Activated CD8-positive, alpha-beta T cell treated with anti-CD3 and anti-CD28 coated beads for 36 hours (primary cell): ENCODE results near the gene MST1R. TPM values are rescaled to one million over a fixed set of nuclear protein-coding genes. Genes with fewer than 3 reads are reported as not detected.
"Not testable (repeated sequence)": the region's sequence is repeated elsewhere in the genome, so short reads cannot be mapped to it uniquely, and the experiment has no call there.

ENCODE experiments used
- ATAC-seq: fragments of 200-7000 bp; cut with Tn5 transposase; one replicate; pipeline ENCODE4 v1.10.0; 2021; ENCODE audit warnings: mild to moderate bottlenecking, moderate library complexity
- CTCF ChIA-PET: fragments of 350-600 bp; sonication (Branson Sonifier 250); formaldehyde crosslinking; loops from one replicate; lab custom pipeline; 2021; ENCODE audit warnings: antibody characterized with exemption; lab: Charles Lee
- POLR2A ChIA-PET: fragments of 350-600 bp; sonication (Branson Sonifier 250); formaldehyde crosslinking; loops from one replicate; lab custom pipeline; 2021; ENCODE audit warnings: antibody characterized with exemption; lab: Charles Lee
- DNase-seq: peaks from one replicate; pipeline ENCODE4 v3.0.0-alpha.2; 2020
- H3K27ac Mint-ChIP-seq: one replicate; pipeline ENCODE4 v1.8.0; 2021; ENCODE audit warnings: mild to moderate bottlenecking, mixed read lengths
- H3K27me3 Mint-ChIP-seq: one replicate; pipeline ENCODE4 v1.8.0; 2021; ENCODE audit warnings: mixed read lengths
- H3K36me3 Mint-ChIP-seq: one replicate; pipeline ENCODE4 v1.8.0; 2021; ENCODE audit warnings: low read depth, mixed read lengths
- H3K4me1 Mint-ChIP-seq: one replicate; pipeline ENCODE4 v1.8.0; 2021; ENCODE audit warnings: low read depth, mixed read lengths
- H3K4me3 Mint-ChIP-seq: one replicate; pipeline ENCODE4 v1.8.0; 2021; ENCODE audit warnings: mild to moderate bottlenecking, moderate library complexity, mixed read lengths
- H3K9me3 Mint-ChIP-seq: one replicate; pipeline ENCODE4 v1.8.0; 2021; ENCODE audit warnings: mixed read lengths
- intact Hi-C: fragments of 100-400 bp; cut with micrococcal nuclease; formaldehyde crosslinking; loops from one replicate; pipeline ENCODE4 v1.10.0; 2022
- total RNA-seq, 2 experiments: library from RNA; stranded (reverse); gene quantifications; one replicate each; pipeline ENCODE4 v1.2.3, GENCODE V29; 2021
- TF ChIP-seq, protein P1 (sequence below): fragments of 200-600 bp; IDR thresholded peaks from one replicate; pipeline ENCODE4 v1.8.0; 2022; ENCODE audit warnings: antibody characterized with exemption, mild to moderate bottlenecking

MST1R gene
- total RNA-seq, 2 experiments from 2014 or later = 0.79 to 1.1 TPM

DNA sequence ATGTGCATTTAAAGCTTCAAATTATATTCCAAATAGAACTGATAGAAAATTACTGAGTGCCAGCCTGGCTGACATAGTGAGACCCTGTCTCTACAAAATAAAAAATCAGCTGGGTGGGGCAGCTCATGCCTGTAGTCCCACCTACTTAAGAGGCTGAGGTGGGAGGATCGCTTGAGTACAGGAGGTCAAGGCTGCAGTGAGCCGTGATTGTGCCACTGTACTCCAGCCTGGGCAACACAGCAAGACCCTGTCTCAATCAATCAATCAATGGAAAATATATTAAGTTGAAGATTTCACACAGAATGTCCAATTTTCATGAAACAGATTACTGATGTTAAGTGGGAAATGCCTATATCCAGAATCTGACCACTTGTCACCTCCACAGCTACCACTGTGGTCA is 21.8 kb upstream of the MST1R start:
- CTCF ChIA-PET = no interaction called here
- Mint-ChIP-seq H3K4me1 (peaks cover 25% of the 10 kb centered on the region), H3K9me3 (no peaks in the 10 kb centered on the region), H3K4me3 (no peak overlapping the region), H3K27me3 (no peaks in the 10 kb centered on the region), H3K36me3 (peaks cover 8% of the 10 kb centered on the region), H3K27ac (no peak overlapping the region)
- TF ChIP-seq, protein P1, sequence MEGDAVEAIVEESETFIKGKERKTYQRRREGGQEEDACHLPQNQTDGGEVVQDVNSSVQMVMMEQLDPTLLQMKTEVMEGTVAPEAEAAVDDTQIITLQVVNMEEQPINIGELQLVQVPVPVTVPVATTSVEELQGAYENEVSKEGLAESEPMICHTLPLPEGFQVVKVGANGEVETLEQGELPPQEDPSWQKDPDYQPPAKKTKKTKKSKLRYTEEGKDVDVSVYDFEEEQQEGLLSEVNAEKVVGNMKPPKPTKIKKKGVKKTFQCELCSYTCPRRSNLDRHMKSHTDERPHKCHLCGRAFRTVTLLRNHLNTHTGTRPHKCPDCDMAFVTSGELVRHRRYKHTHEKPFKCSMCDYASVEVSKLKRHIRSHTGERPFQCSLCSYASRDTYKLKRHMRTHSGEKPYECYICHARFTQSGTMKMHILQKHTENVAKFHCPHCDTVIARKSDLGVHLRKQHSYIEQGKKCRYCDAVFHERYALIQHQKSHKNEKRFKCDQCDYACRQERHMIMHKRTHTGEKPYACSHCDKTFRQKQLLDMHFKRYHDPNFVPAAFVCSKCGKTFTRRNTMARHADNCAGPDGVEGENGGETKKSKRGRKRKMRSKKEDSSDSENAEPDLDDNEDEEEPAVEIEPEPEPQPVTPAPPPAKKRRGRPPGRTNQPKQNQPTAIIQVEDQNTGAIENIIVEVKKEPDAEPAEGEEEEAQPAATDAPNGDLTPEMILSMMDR = no peak
- ATAC-seq = no peak
- DNase-seq = no peak
- intact Hi-C loops = no loop called here
- POLR2A ChIA-PET = no interaction called here

DNA sequence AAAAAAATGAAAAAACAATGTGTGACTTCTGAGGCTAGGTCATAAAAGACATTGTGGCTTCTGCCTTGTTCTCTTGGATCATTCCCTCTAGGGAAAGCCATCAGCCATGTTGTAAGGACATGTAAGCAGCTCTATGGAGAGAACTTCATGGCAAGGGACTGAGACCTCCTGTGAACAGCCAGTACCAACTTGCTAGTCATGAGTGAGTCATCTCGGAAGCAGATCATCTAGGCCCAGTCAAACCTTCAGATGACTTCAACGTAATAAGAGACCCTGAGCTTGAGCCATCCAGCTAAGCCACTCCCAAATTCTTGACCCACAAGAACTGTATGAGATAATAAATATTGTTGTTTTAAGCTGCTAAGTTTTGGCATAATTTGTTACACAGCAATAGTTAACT is 21.0 kb upstream of the MST1R start:
- Mint-ChIP-seq H3K36me3 (peaks cover 8% of the 10 kb centered on the region), H3K4me1 (peaks cover 21% of the 10 kb centered on the region), H3K27ac (no peak overlapping the region), H3K4me3 (no peak overlapping the region), H3K9me3 (no peaks in the 10 kb centered on the region), H3K27me3 (no peaks in the 10 kb centered on the region)
- intact Hi-C loops = no loop called here
- CTCF ChIA-PET = interaction anchor here (0.7 to 1.1 kb wide), 2 partner anchors 21 to 24 kb away, joined by 3 to 4 read pairs; no protein-coding TSS in a partner anchor
- ATAC-seq (no peak), DNase-seq (no peak)
- POLR2A ChIA-PET = interaction anchor here (1.1 to 1.3 kb wide), 2 partner anchors 14 to 16 kb away, joined by 3 to 6 read pairs; partner anchors contain the start of gene RBM6
- TF ChIP-seq, protein P1 = no peak

DNA sequence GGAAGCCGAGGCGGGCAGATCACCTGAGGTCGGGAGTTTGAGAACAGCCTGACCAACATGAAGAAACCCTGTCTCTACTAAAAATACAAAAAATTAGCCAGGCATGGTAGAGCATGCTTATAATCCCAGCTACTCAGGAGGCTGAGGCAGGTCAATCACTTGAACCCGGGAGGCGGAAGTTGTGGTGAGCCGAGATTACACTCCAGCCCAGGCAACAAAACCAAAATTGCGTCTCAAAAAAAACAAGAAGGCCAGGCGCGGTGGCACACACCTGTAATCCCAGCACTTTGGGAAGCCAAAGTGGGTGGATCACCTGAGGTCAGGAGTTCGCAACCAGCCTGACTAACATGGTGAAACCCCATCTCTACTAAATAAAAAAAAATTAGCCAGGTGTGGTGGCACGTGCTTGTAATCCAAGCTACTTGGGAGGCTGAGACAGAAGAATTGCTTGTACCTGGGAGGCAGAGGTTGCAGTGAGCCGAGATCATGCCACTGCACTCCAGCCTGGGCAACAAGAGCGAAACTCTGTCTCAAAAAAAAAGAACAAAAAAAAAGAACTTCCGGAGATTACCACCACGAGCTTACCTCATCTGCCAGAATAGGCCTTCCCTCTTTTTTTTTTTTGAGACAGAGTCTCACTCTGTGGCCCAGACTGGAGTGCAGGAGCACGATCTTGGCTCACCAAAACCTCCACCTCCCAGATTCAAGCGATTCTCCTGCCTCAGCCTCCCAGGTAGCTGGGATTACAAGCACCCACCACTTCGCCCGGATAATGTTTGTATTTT is 14.3 kb upstream of the MST1R start:
- H3K27ac Mint-ChIP-seq, H3K4me1 Mint-ChIP-seq, H3K27me3 Mint-ChIP-seq, H3K9me3 Mint-ChIP-seq, H3K36me3 Mint-ChIP-seq, H3K4me3 Mint-ChIP-seq, intact Hi-C loops, DNase-seq, ATAC-seq: not testable (repeated sequence)
- ChIA-PET POLR2A (interaction anchor here (1.1 to 2.3 kb wide), 2 partner anchors 11 to 14 kb away, joined by 3 to 6 read pairs; partner anchors contain the start of genes MON1A and MST1R), CTCF (interaction anchor here (0.9 kb wide), 1 partner anchor 18 kb away, joined by 3 read pairs; no protein-coding TSS in a partner anchor)

DNA sequence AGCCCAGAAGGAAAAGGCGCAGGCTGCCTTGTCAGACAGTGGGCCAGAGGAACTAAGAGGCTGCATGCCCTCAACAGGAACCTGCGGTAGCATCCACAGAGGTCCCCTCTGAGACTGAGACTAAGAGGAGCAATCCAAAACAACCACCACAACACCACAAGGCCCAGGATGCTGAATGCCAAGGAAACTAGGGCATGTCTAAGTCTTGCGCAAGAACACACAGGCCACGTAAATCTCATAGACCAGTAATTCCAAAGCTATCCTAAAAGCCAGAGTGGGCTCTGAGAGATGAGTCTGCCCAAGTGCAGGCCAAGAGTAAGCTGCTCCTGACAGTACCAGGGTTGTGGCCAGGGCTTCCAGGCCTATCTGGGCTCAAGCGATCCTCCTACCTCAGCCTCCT is 13.0 kb upstream of the MST1R start:
- H3K27me3 Mint-ChIP-seq = no peaks in the 10 kb centered on the region
- peaks cover 2% of the 10 kb centered on the region for H3K4me1 Mint-ChIP-seq
- TF ChIP-seq, protein P1 = no peak
- ATAC-seq (no peak), DNase-seq (no peak)
- H3K4me3 Mint-ChIP-seq = no peak overlapping the region
- no peak overlapping the region for H3K27ac Mint-ChIP-seq
- intact Hi-C loops = no loop called here
- POLR2A ChIA-PET = no interaction called here
- no peaks in the 10 kb centered on the region for H3K9me3 Mint-ChIP-seq
- CTCF ChIA-PET = interaction anchor here (1.4 kb wide), 1 partner anchor 10 kb away, joined by 3 read pairs; no protein-coding TSS in a partner anchor
- peaks cover 1% of the 10 kb centered on the region for H3K36me3 Mint-ChIP-seq

DNA sequence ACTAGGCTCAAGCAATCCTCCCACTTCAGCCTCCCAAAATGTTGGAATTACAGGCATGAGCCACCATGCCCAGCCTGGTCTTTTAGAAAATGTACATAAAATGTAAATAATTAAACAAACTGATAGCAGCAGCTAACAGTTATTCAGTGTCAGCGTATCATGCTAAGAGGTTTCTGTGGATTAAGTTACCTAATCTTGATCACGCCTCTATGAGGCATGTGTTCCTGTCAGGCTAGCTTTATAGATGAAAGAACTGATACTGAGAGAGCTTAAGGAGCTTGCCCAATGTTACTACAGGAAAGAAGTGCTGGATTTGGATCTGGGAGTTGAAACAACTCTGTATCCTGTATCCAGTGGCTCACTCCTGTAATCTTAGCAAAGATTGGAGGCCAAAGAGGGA is 11.2 kb upstream of the MST1R start:
- H3K27me3 Mint-ChIP-seq = no peaks in the 10 kb centered on the region
- H3K36me3 Mint-ChIP-seq = peaks cover 7% of the 10 kb centered on the region
- ChIA-PET CTCF (interaction anchor here (1.1 kb wide), 1 partner anchor 48 kb away, joined by 3 read pairs; no protein-coding TSS in a partner anchor), POLR2A (no interaction called here)
- no peak for ATAC-seq
- H3K4me1 Mint-ChIP-seq = peaks cover 2% of the 10 kb centered on the region
- no peak for DNase-seq
- no peak overlapping the region for H3K27ac Mint-ChIP-seq
- H3K4me3 Mint-ChIP-seq = no peak overlapping the region
- TF ChIP-seq, protein P1 = no peak
- H3K9me3 Mint-ChIP-seq = no peaks in the 10 kb centered on the region
- intact Hi-C loops = no loop called here
